MCF 10A (cell line): ENCODE results near the gene OXSR1. TPM values are rescaled to one million over a fixed set of nuclear protein-coding genes. Genes with fewer than 3 reads are reported as not detected.

Experiments
- BruUV-seq: library from RNA; stranded (reverse); fragments of 400-500 nt; replicated peaks from 2 replicates; lab custom pipeline; 2021; lab: Mats Ljungman, UMichigan
- CTCF ChIA-PET: fragments of 300-600 bp; sonication (Branson Sonifier 250); formaldehyde crosslinking; extraction: SDS; loops from one replicate; lab custom pipeline; 2021; ENCODE audit warnings: antibody characterized with exemption, inconsistent platforms; lab: Yijun Ruan, JAX
- POLR2A ChIA-PET: fragments of 300-600, 350-650 bp; sonication (Branson Sonifier 250); formaldehyde crosslinking; extraction: SDS; loops from one replicate; lab custom pipeline; 2020; ENCODE audit warnings: antibody characterized with exemption, inconsistent platforms; lab: Yijun Ruan, JAX
- DNase-seq: peaks from one replicate; pipeline ENCODE4 v3.0.0-alpha.2; 2018; ENCODE audit not compliant: unreplicated experiment
- H3K27ac Mint-ChIP-seq: one replicate; pipeline ENCODE4 v1.8.0; 2022; ENCODE audit warnings: mild to moderate bottlenecking, low read depth, mixed read lengths; ENCODE audit not compliant: unreplicated experiment
- H3K27me3 Mint-ChIP-seq: one replicate; pipeline ENCODE4 v1.8.0; 2022; ENCODE audit warnings: mixed read lengths; ENCODE audit not compliant: insufficient read depth, unreplicated experiment
- H3K36me3 Mint-ChIP-seq: one replicate; pipeline ENCODE4 v1.8.0; 2022; ENCODE audit warnings: mild to moderate bottlenecking, moderate library complexity, mixed read lengths; ENCODE audit not compliant: insufficient read depth, unreplicated experiment
- H3K4me1 Mint-ChIP-seq: one replicate; pipeline ENCODE4 v1.8.0; 2022; ENCODE audit warnings: mixed read lengths; ENCODE audit not compliant: insufficient read depth, unreplicated experiment
- H3K4me3 Mint-ChIP-seq: one replicate; pipeline ENCODE4 v1.8.0; 2022; ENCODE audit warnings: mild to moderate bottlenecking, moderate library complexity, mixed read lengths; ENCODE audit not compliant: unreplicated experiment
- H3K9me3 Mint-ChIP-seq: one replicate; pipeline ENCODE4 v1.8.0; 2022; ENCODE audit warnings: mixed read lengths; ENCODE audit not compliant: unreplicated experiment
- CTCF ChIP-seq: fragments of 200-600 bp; IDR thresholded peaks from one replicate; pipeline ENCODE4 v1.8.0; 2022; ENCODE audit warnings: antibody characterized with exemption, mild to moderate bottlenecking; ENCODE audit not compliant: unreplicated experiment
- intact Hi-C: fragments of 100-400 bp; cut with micrococcal nuclease; formaldehyde crosslinking; loops from 2 replicates; pipeline ENCODE4 v1.14.1; 2022
- total RNA-seq: library from RNA; stranded (reverse); gene quantifications from 2 replicates; pipeline ENCODE4 v1.2.3, GENCODE V29; 2022

Gene OXSR1
- total RNA-seq, 1 experiment from 2014 or later, result 75.5 TPM

DNA sequence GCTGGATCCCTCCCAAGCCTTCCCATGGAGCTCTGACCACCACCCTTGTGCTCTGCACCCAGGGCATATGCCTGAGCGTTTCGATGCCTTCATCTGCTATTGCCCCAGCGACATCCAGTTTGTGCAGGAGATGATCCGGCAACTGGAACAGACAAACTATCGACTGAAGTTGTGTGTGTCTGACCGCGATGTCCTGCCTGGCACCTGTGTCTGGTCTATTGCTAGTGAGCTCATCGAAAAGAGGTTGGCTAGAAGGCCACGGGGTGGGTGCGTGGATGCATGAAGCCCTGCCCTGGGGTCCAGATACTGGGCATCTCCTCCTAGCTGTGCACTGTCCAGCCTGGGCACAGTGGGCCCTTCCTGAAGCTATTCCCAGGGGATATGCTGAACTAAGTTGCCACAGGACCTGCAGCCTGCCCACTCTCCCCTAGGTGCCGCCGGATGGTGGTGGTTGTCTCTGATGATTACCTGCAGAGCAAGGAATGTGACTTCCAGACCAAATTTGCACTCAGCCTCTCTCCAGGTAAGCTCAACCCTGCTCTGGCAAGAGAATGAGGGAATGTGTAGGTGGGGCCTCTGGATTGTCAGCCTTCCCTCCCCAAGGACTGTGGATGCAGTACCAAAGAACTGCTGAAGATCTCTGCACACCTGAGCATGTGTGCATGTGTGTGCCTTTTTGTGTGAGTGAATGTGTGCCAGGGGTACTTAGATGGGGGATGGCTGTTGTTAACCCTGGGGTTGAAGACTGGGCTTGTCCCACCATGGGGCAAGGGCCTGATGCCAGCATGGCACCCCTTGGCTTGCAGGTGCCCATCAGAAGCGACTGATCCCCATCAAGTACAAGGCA lies 24.8 kb upstream of the OXSR1 start:
- Mint-ChIP-seq H3K27me3 (no peaks in the 10 kb centered on the region), H3K27ac (no peak overlapping the region), H3K4me3 (peak overlapping the region; percentile 81), H3K36me3 (no peaks in the 10 kb centered on the region), H3K4me1 (peaks cover 32% of the 10 kb centered on the region), H3K9me3 (no peaks in the 10 kb centered on the region)
- no peak for DNase-seq
- no peak for TF ChIP-seq CTCF
- BruUV-seq, result no TSS peak
- ChIA-PET POLR2A (interaction anchor here (1.2 to 8.1 kb wide), 3 partner anchors 15 to 32 kb away, joined by 3 to 199 read pairs (median 188); partner anchors contain the start of gene OXSR1), CTCF (interaction anchor here (0.5 to 2.3 kb wide), 8 partner anchors 10 to 340 kb away, joined by 3 to 10 read pairs (median 3); no protein-coding TSS in a partner anchor)
- intact Hi-C loops, result no loop called here

- CTCF ChIA-PET, result interaction anchor here (0.5 to 1.2 kb wide), 7 partner anchors 10 to 197 kb away, joined by 3 to 4 read pairs (median 3); no protein-coding TSS in a partner anchor
- TF ChIP-seq CTCF, result no peak
- no TSS peak for BruUV-seq
- intact Hi-C loops, result no loop called here
- H3K27ac Mint-ChIP-seq, result no peak overlapping the region
- POLR2A ChIA-PET, result interaction anchor here (0.6 to 8.1 kb wide), 4 partner anchors 14 to 203 kb away, joined by 3 to 199 read pairs (median 9); partner anchors contain the start of gene OXSR1
- no peak for DNase-seq
- H3K4me3 Mint-ChIP-seq, result no peak overlapping the region
- no peaks in the 10 kb centered on the region for H3K27me3 Mint-ChIP-seq
- no peaks in the 10 kb centered on the region for H3K36me3 Mint-ChIP-seq
- peaks cover 4% of the 10 kb centered on the region for H3K9me3 Mint-ChIP-seq
- peaks cover 26% of the 10 kb centered on the region for H3K4me1 Mint-ChIP-seq
These were observed 24.0 kb upstream of the OXSR1 start for GRCh38 chr3:38141173-38141951.

DNA sequence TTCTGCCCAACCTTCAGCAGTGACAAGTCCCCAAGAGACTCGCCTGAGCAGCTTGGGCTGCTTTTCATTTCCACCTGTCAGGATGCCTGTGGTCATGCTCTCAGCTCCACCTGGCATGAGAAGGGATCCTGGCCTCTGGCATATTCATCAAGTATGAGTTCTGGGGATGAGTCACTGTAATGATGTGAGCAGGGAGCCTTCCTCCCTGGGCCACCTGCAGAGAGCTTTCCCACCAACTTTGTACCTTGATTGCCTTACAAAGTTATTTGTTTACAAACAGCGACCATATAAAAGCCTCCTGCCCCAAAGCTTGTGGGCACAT lies 23.4 kb upstream of the OXSR1 start:
- POLR2A ChIA-PET, result interaction anchor here (0.6 to 8.1 kb wide), 4 partner anchors 13 to 202 kb away, joined by 3 to 199 read pairs (median 9); partner anchors contain the start of gene OXSR1
- DNase-seq, result peak; percentile 58
- CTCF ChIA-PET, result interaction anchor here (0.5 to 1.7 kb wide), 9 partner anchors 9 to 341 kb away, joined by 3 to 5 read pairs (median 3); no protein-coding TSS in a partner anchor

More for the DNA sequence above, 23.4 kb upstream of the OXSR1 start:
- BruUV-seq, result no TSS peak
- no peak overlapping the region for H3K4me3 Mint-ChIP-seq
- peaks cover 10% of the 10 kb centered on the region for H3K9me3 Mint-ChIP-seq
- intact Hi-C loops, result no loop called here
- H3K27ac Mint-ChIP-seq, result no peak overlapping the region
- no peaks in the 10 kb centered on the region for H3K27me3 Mint-ChIP-seq
- TF ChIP-seq CTCF, result no peak
- peaks cover 25% of the 10 kb centered on the region for H3K4me1 Mint-ChIP-seq
- no peaks in the 10 kb centered on the region for H3K36me3 Mint-ChIP-seq
